ENCODE data around the gene JAG1.

GRCh38 chr20:10683537-10683936, 9.7 kb upstream of the JAG1 start:
- TF ChIP-seq CTCF (IDR thresholded peaks at IDR 0.05) (no peak), POLR2AphosphoS5 (IDR thresholded peaks at IDR 0.05) (no peak)
